H1 (cell line): ENCODE data around the gene PAQR5. TPM values are rescaled to one million over a fixed set of nuclear protein-coding genes. Genes with fewer than 3 reads are reported as not detected.

ENCODE experiments used
- CTCF ChIA-PET: fragments of 300-600 bp; sonication (Branson Sonifier 250); formaldehyde crosslinking; loops from one replicate; lab custom pipeline; 2021; ENCODE audit not compliant: partially characterized antibody; lab: Charles Lee
- POLR2A ChIA-PET: fragments of 300-600 bp; sonication (Branson Sonifier 250); formaldehyde crosslinking; loops from one replicate; lab custom pipeline; 2021; ENCODE audit warnings: inconsistent platforms; ENCODE audit not compliant: partially characterized antibody; lab: Charles Lee
- DNase-seq, 2 experiments: peaks; one replicate each; pipeline versions ENCODE4 v3.0.0 to v3.0.0-alpha.2; 2010 to 2022; ENCODE audit warnings: low spot score in 2 of 2, low read depth in 1 of 2, mixed read lengths in 1 of 2
- FAIRE-seq: peaks from 2 replicates; lab custom pipeline; 2011; peaks lifted over from hg19 to GRCh38; lab: Jason Lieb, UNC
- H2AFZ ChIP-seq: 2 replicates; pipeline ENCODE4 v1.8.1; 2012; ENCODE audit warnings: low read length, inconsistent platforms
- H2AK5ac ChIP-seq: 2 replicates; pipeline ENCODE4 v1.6.1; 2013; ENCODE audit warnings: low read depth, low read length
- H2BK120ac ChIP-seq: replicated peaks from 2 replicates; pipeline ENCODE3; 2013; ENCODE audit warnings: low read depth, low read length, inconsistent platforms
- H2BK12ac ChIP-seq: 2 replicates; pipeline ENCODE4 v1.6.1; 2013; ENCODE audit warnings: low read depth, low read length
- H2BK15ac ChIP-seq: 2 replicates; pipeline ENCODE4 v1.6.1; 2013; ENCODE audit warnings: low read length
- H2BK20ac ChIP-seq: 2 replicates; pipeline ENCODE4 v1.6.1; 2013; ENCODE audit warnings: low read length
- H2BK5ac ChIP-seq: 2 replicates; pipeline ENCODE4 v1.6.1; 2013; ENCODE audit warnings: low read depth, low read length
- H3K14ac ChIP-seq: 2 replicates; pipeline ENCODE4 v1.6.1; 2013; ENCODE audit warnings: inconsistent platforms; ENCODE audit not compliant: insufficient read length
- H3K18ac ChIP-seq: 2 replicates; pipeline ENCODE4 v1.6.1; 2013; ENCODE audit warnings: low read length; ENCODE audit errors: extremely low read depth
- H3K23ac ChIP-seq: 2 replicates; pipeline ENCODE4 v1.6.1; 2013; ENCODE audit warnings: inconsistent platforms; ENCODE audit not compliant: insufficient read length
- H3K23me2 ChIP-seq: 2 replicates; pipeline ENCODE4 v1.6.1; 2013; ENCODE audit warnings: low read depth, low read length
- H3K27ac ChIP-seq: 2 replicates; pipeline ENCODE4 v1.6.1; 2011; ENCODE audit warnings: low read depth, low read length, inconsistent platforms
- H3K27me3 ChIP-seq, 4 experiments: replicated peaks in 1 of 4; 1 replicate in 1 of 4; 2 replicates in 3 of 4; pipeline versions ENCODE4 v1.6.1 to v1.8.1; 2011 to 2013; ENCODE audit warnings: low read length in 3 of 4, mild to moderate bottlenecking in 3 of 4, inconsistent platforms in 2 of 4, mixed read lengths in 2 of 4, moderate library complexity in 1 of 4; ENCODE audit not compliant: control insufficient read depth in 3 of 4, insufficient read depth in 3 of 4; ENCODE audit errors: extremely low read depth in 1 of 4
- H3K36me3 ChIP-seq, 4 experiments: 2 replicates each; pipeline versions ENCODE4 v1.6.1 to v1.8.1; 2011 to 2013; ENCODE audit warnings: mild to moderate bottlenecking in 4 of 4, low read length in 3 of 4, moderate library complexity in 2 of 4, control low read depth in 1 of 4, inconsistent platforms in 1 of 4; ENCODE audit not compliant: insufficient read depth in 4 of 4, control insufficient read depth in 2 of 4
- H3K4ac ChIP-seq: replicated peaks from 2 replicates; pipeline ENCODE3; 2013; ENCODE audit warnings: low read length, low read depth, mixed read lengths, inconsistent platforms; ENCODE audit not compliant: insufficient read length
- H3K4me1 ChIP-seq, 4 experiments: replicated peaks in 1 of 4; 1 replicate in 1 of 4; 2 replicates in 3 of 4; pipeline versions ENCODE4 v1.6.1 to v1.8.1; 2011 to 2013; ENCODE audit warnings: low read length in 3 of 4, inconsistent platforms in 2 of 4, mixed read lengths in 1 of 4; ENCODE audit not compliant: insufficient read depth in 4 of 4, control insufficient read depth in 3 of 4
- H3K4me2 ChIP-seq, 2 experiments: 2 replicates each; pipeline versions ENCODE4 v1.6.1 to v1.8.1; 2011 to 2013; ENCODE audit warnings: low read depth in 2 of 2, low read length in 2 of 2, control low read depth in 1 of 2, inconsistent platforms in 1 of 2, mild to moderate bottlenecking in 1 of 2; ENCODE audit not compliant: insufficient read depth in 1 of 2
- H3K4me3 ChIP-seq, 4 experiments: fragments of 200-600, 300-600 bp in 1 of 4; sonication (generic), shearing (Covaris generic), sonication (Bioruptor Twin) in 1 of 4; 2 replicates each; pipeline versions ENCODE4 v1.5.1 to v1.8.1; 2011 to 2016; ENCODE audit warnings: low read length in 4 of 4, low read depth in 3 of 4, control low read depth in 2 of 4, inconsistent platforms in 2 of 4, mild to moderate bottlenecking in 2 of 4, mixed read lengths in 1 of 4, moderate library complexity in 1 of 4; ENCODE audit not compliant: insufficient read depth in 2 of 4; ENCODE audit errors: extremely low read depth in 1 of 4
- H3K56ac ChIP-seq: replicated peaks from 2 replicates; pipeline ENCODE3; 2013; ENCODE audit warnings: low read depth, mild to moderate bottlenecking, mixed read lengths, low read length, inconsistent platforms; ENCODE audit not compliant: insufficient read length
- H3K79me1 ChIP-seq: 2 replicates; pipeline ENCODE4 v1.6.1; 2013; ENCODE audit warnings: low read depth, low read length, control low read depth
- H3K79me2 ChIP-seq, 2 experiments: 2 replicates each; pipeline versions ENCODE4 v1.6.1 to v1.8.1; 2012 to 2013; ENCODE audit warnings: low read length in 2 of 2, mild to moderate bottlenecking in 2 of 2, inconsistent platforms in 1 of 2; ENCODE audit not compliant: insufficient read depth in 2 of 2, control insufficient read depth in 1 of 2
- H3K9ac ChIP-seq, 4 experiments: replicated peaks in 1 of 4; 1 replicate in 1 of 4; 2 replicates in 3 of 4; pipeline versions ENCODE4 v1.6.1 to v1.8.1; 2011 to 2013; ENCODE audit warnings: low read depth in 3 of 4, low read length in 3 of 4, control low read depth in 2 of 4, mild to moderate bottlenecking in 2 of 4, moderate library complexity in 2 of 4, inconsistent platforms in 1 of 4; ENCODE audit errors: extremely low read depth in 1 of 4
- H3K9me3 ChIP-seq, 2 experiments: 2 replicates each; pipeline versions ENCODE4 v1.6.1 to v1.8.1; 2012 to 2013; ENCODE audit warnings: mild to moderate bottlenecking in 2 of 2, moderate library complexity in 2 of 2, control low read depth in 1 of 2, inconsistent platforms in 1 of 2, low read depth in 1 of 2, low read length in 1 of 2, mixed read lengths in 1 of 2; ENCODE audit not compliant: insufficient read depth in 2 of 2
- H4K20me1 ChIP-seq, 2 experiments: replicated peaks in 1 of 2; 2 replicates each; pipeline versions ENCODE3 to v1.8.1; 2011 to 2013; ENCODE audit warnings: inconsistent platforms in 2 of 2, low read length in 2 of 2, mild to moderate bottlenecking in 1 of 2; ENCODE audit not compliant: insufficient read depth in 2 of 2, control insufficient read depth in 1 of 2
- H4K5ac ChIP-seq: 2 replicates; pipeline ENCODE4 v1.6.1; 2013; ENCODE audit warnings: low read length, low read depth, mixed read lengths, inconsistent platforms; ENCODE audit not compliant: insufficient read length
- H4K8ac ChIP-seq: 2 replicates; pipeline ENCODE4 v1.8.0; 2013; ENCODE audit warnings: mild to moderate bottlenecking, moderate library complexity, low read length, inconsistent platforms; ENCODE audit not compliant: insufficient read depth; ENCODE audit errors: extremely low read depth
- H4K91ac ChIP-seq: replicated peaks from 2 replicates; pipeline ENCODE3; 2013; ENCODE audit warnings: low read length, mixed read lengths, inconsistent platforms; ENCODE audit not compliant: insufficient read length
- BRCA1 ChIP-seq: IDR thresholded peaks from 2 replicates; pipeline ENCODE4 v1.6.1; 2012; ENCODE audit warnings: low read depth, low read length, improper control_type of control experiment
- CBX8 ChIP-seq: fragments of 300-800, 300-1000 bp; sonication (generic); IDR thresholded peaks from 2 replicates; pipeline ENCODE4 v1.7.1; 2016; ENCODE audit warnings: low read depth, low read length, borderline replicate concordance
- CHD2 ChIP-seq: IDR thresholded peaks from 2 replicates; pipeline ENCODE4 v1.6.1; 2012; ENCODE audit warnings: low read length, improper control_type of control experiment
- EZH2 ChIP-seq: fragments of 200-600 bp; sonication (generic); IDR thresholded peaks from 2 replicates; pipeline ENCODE4 v1.7.1; 2012; ENCODE audit warnings: low read depth, mild to moderate bottlenecking, moderate library complexity, low read length, inconsistent platforms; ENCODE audit not compliant: severe bottlenecking
- RXRA ChIP-seq: IDR thresholded peaks from 2 replicates; pipeline ENCODE4 v1.6.1; 2011; ENCODE audit warnings: low read depth, mild to moderate bottlenecking, low read length, moderate library complexity; ENCODE audit not compliant: insufficient read depth
- SAP30 ChIP-seq: fragments of 300-600 bp; sonication (generic); IDR thresholded peaks from 2 replicates; pipeline ENCODE4 v1.7.1; 2012; ENCODE audit warnings: low read length, moderate library complexity, mild to moderate bottlenecking, inconsistent platforms; ENCODE audit not compliant: insufficient read depth, insufficient replicate concordance
- SIN3A ChIP-seq, 2 experiments: IDR thresholded peaks in 1 of 2; conservative IDR thresholded peaks in 1 of 2; 2 replicates each; pipeline ENCODE4 v1.6.1; 2011 to 2012; ENCODE audit warnings: low read length in 2 of 2, improper control_type of control experiment in 1 of 2, low read depth in 1 of 2, mild to moderate bottlenecking in 1 of 2
- SP1 ChIP-seq: IDR thresholded peaks from 2 replicates; pipeline ENCODE4 v1.6.1; 2011; ENCODE audit warnings: low read depth, low read length
- WGBS, 2 experiments: shearing (Covaris generic) in 1 of 2; methylation state at CpG; one replicate each; pipeline versions ENCODE4 v1.1.6 to v1.1.7; 2013 to 2015; ENCODE audit warnings: low lambda C conversion rate in 2 of 2, mixed read lengths in 2 of 2, inconsistent platforms in 1 of 2, low coverage in 1 of 2, missing lambda C conversion rate in 1 of 2; ENCODE audit not compliant: insufficient replicate concordance in 2 of 2, insufficient coverage in 1 of 2, insufficient read length in 1 of 2; ENCODE audit errors: extremely low coverage in 1 of 2, missing lambda C conversion rate in 1 of 2; 5-methylcytosine and 5-hydroxymethylcytosine counted together
- polyA plus RNA-seq, 7 experiments: library from polyadenylated mRNA; depleted of rRNA in 3 of 7; stranded (reverse) in 5 of 7; unstranded in 2 of 7; fragments of >200 nt in 5 of 7; fragments of 200-250 nt in 2 of 7; gene quantifications; 1 replicate in 5 of 7; 2 replicates in 1 of 7; 4 replicates in 1 of 7; pipeline versions ENCODE4 v1.2.1 to v1.2.3, GENCODE V29; 2011 to 2013; ENCODE audit warnings: missing spikeins in 2 of 7, mixed read lengths in 2 of 7
- total RNA-seq: library from RNA; stranded (reverse); fragmentation: NEBNext Ultra II Directional; extraction: Animal tissue kit (Norgen Biotek cat#: 25700); gene quantifications from 2 replicates; pipeline ENCODE4 v1.2.1, GENCODE V29; 2021
- TF ChIP-seq, protein P1 (sequence below), 3 experiments: IDR thresholded peaks; 1 replicate in 2 of 3; 2 replicates in 1 of 3; pipeline versions ENCODE4 v1.5.1 to v1.6.1; 2011; ENCODE audit warnings: low read length in 3 of 3, mild to moderate bottlenecking in 3 of 3, inconsistent platforms in 2 of 3, low read depth in 1 of 3, moderate library complexity in 1 of 3; ENCODE audit not compliant: insufficient read depth in 1 of 3; ENCODE audit errors: control extremely low read depth in 1 of 3
- TF ChIP-seq, protein P2 (sequence below): IDR thresholded peaks from 2 replicates; pipeline ENCODE4 v1.6.1; 2011; ENCODE audit warnings: low read depth, mild to moderate bottlenecking, low read length; ENCODE audit not compliant: insufficient read depth

The PAQR5 gene
- total and polyA plus RNA-seq, 2 of the 8 experiments (the other 6 are each of a cell fraction or from before 2014, with no cell fraction given) = 8.7 to 18.1 TPM

DNA sequence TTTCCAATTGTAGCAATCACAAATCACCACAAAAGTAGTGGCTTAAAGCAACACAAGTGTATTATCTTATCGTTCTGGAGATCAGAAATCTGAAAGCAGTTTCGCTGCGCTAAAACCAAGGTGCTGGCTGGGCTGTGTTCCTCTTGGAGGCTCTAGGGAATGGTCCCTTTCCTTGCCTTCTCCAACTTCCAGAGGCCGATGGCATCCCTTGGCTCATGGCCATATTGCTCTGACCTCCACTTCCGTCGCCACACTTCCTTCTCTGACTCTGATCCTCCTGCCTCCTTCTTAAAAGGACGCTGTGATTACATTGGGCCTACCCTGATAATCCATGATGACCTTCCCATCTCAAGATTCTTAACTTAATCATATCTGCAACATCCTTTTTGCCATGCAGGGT lies 10.7 kb upstream of the PAQR5 start:
- H3K4me3 ChIP-seq = no peak overlapping the region
- no peak overlapping the region for H4K5ac ChIP-seq
- no peak overlapping the region for H3K18ac ChIP-seq
- no peaks in the 10 kb centered on the region for H3K79me2 ChIP-seq
- H4K91ac ChIP-seq = no peak overlapping the region
- H4K20me1 ChIP-seq = no peaks in the 10 kb centered on the region
- no peak overlapping the region for H2BK5ac ChIP-seq
- H2AK5ac ChIP-seq = no peak overlapping the region
- H2BK15ac ChIP-seq = no peak overlapping the region
- no peak overlapping the region for H3K4me2 ChIP-seq
- DNase-seq (no peak), FAIRE-seq (no peak)
- 0 out of 7 replicates have a peak, but pooled peaks cover 0 to 2% (median 0%) of the 10 kb centered on the region in 4 experiments for H3K4me1 ChIP-seq
- H3K79me1 ChIP-seq = no peaks in the 10 kb centered on the region
- no peak overlapping the region for H2AFZ ChIP-seq
- H3K14ac ChIP-seq = no peak overlapping the region
- H2BK12ac ChIP-seq = no peak overlapping the region
- no peaks in the 10 kb centered on the region; the same call in 1 of the 2 replicates for H3K23me2 ChIP-seq
- no peak overlapping the region for H2BK120ac ChIP-seq
- no peak overlapping the region for H3K23ac ChIP-seq
- no peak overlapping the region for H3K56ac ChIP-seq
- no peak overlapping the region for H4K8ac ChIP-seq
- no peaks in the 10 kb centered on the region for H3K9me3 ChIP-seq
- H3K36me3 ChIP-seq = no peaks in the 10 kb centered on the region
- H3K9ac ChIP-seq = no peak overlapping the region
- H3K4ac ChIP-seq = no peak overlapping the region
- H3K27ac ChIP-seq = no peak overlapping the region
- WGBS, 2 experiments = 90% methylated on average over 7 of the region's 7 CpGs; no CpG with 5 or more reads in 1 of the 2 experiments
- POLR2A ChIA-PET = interaction anchor here (1.2 to 3.2 kb wide), 2 partner anchors 11 to 84 kb away, joined by 3 to 10 read pairs; partner anchors contain the start of gene PAQR5
- no peak overlapping the region for H2BK20ac ChIP-seq
- no peaks in the 10 kb centered on the region; a peak in 1 of 7 replicates for H3K27me3 ChIP-seq
- CTCF ChIA-PET = interaction anchor here (1.2 to 5.6 kb wide), 3 partner anchors 8 to 15 kb away, joined by 4 to 26 read pairs (median 21); no protein-coding TSS in a partner anchor
- TF ChIP-seq CHD2 (no peak), SP1 (no peak), SIN3A (conservative IDR thresholded peaks at IDR 0.05 in 1 of 2, IDR thresholded peaks at IDR 0.05 in 1 of 2; ENCODE audit: low read depth in 1 of 2, low read length in 2 of 2) (no peak), SAP30 (no peak), CBX8 (no peak), RXRA (no peak), BRCA1 (no peak), EZH2 (no peak)
- TF ChIP-seq, protein P1, sequence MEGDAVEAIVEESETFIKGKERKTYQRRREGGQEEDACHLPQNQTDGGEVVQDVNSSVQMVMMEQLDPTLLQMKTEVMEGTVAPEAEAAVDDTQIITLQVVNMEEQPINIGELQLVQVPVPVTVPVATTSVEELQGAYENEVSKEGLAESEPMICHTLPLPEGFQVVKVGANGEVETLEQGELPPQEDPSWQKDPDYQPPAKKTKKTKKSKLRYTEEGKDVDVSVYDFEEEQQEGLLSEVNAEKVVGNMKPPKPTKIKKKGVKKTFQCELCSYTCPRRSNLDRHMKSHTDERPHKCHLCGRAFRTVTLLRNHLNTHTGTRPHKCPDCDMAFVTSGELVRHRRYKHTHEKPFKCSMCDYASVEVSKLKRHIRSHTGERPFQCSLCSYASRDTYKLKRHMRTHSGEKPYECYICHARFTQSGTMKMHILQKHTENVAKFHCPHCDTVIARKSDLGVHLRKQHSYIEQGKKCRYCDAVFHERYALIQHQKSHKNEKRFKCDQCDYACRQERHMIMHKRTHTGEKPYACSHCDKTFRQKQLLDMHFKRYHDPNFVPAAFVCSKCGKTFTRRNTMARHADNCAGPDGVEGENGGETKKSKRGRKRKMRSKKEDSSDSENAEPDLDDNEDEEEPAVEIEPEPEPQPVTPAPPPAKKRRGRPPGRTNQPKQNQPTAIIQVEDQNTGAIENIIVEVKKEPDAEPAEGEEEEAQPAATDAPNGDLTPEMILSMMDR (IDR thresholded peaks at IDR 0.05; ENCODE audit: control extremely low read depth in 1 of 3, insufficient read depth in 1 of 3, low read depth in 1 of 3, low read length in 3 of 3) = no peak
- TF ChIP-seq, protein P2, sequence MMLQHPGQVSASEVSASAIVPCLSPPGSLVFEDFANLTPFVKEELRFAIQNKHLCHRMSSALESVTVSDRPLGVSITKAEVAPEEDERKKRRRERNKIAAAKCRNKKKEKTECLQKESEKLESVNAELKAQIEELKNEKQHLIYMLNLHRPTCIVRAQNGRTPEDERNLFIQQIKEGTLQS = no peak
